NCI-H1694 (cell line): ENCODE data around the gene CBLN3.

ENCODE experiments used
- DNase-seq: peaks from one replicate; lab custom pipeline; 2025; lab: John Stamatoyannopoulos, UW

CBLN3 gene

GRCh38 chr14:24426150-24426911 is 3.1 kb downstream of the CBLN3 start:
- DNase-seq: no peak

GRCh38 chr14:24425704-24426103 is 3.8 kb downstream of the CBLN3 start:
- no peak for DNase-seq

GRCh38 chr14:24422694-24423601 is 6.5 kb downstream of the CBLN3 start:
- DNase-seq: no peak

GRCh38 chr14:24422261-24422660 is 7.2 kb downstream of the CBLN3 start:
- DNase-seq: no peak

GRCh38 chr14:24418492-24418873 is 11.0 kb downstream of the CBLN3 start:
- DNase-seq: no peak

GRCh38 chr14:24417832-24418491 is 11.5 kb downstream of the CBLN3 start:
- DNase-seq: no peak

- DNase-seq: no peak
Observed at GRCh38 chr14:24416932-24417619, 12.4 kb downstream of the CBLN3 start.

- DNase-seq: no peak
Observed at GRCh38 chr14:24416254-24416931, 13.1 kb downstream of the CBLN3 start.

- no peak for DNase-seq
Observed at GRCh38 chr14:24415421-24416253, 13.8 kb downstream of the CBLN3 start.

- no peak for DNase-seq
Observed at GRCh38 chr14:24414732-24415420, 14.6 kb downstream of the CBLN3 start.

GRCh38 chr14:24414077-24414476 is 15.4 kb downstream of the CBLN3 start:
- no peak for DNase-seq

GRCh38 chr14:24411443-24412389 is 17.8 kb downstream of the CBLN3 start:
- peak; percentile 41 for DNase-seq

GRCh38 chr14:24409956-24410355 is 19.5 kb downstream of the CBLN3 start:
- DNase-seq: no peak

- no peak for DNase-seq
Observed at GRCh38 chr14:24409192-24409591, 20.3 kb downstream of the CBLN3 start.

- peak; percentile 86 for DNase-seq
Observed at GRCh38 chr14:24408764-24409163, 20.7 kb downstream of the CBLN3 start.

- no peak for DNase-seq
Observed at GRCh38 chr14:24407608-24408325, 21.7 kb downstream of the CBLN3 start.

- DNase-seq: no peak
Observed at GRCh38 chr14:24406416-24406815, 23.1 kb downstream of the CBLN3 start.

- DNase-seq: no peak
Observed at GRCh38 chr14:24404814-24405213, 24.7 kb downstream of the CBLN3 start.
